Stimulated activated CD4-positive, alpha-beta T cell treated with anti-CD3 and anti-CD28 coated beads, Interleukin-2, amount 100 ng/mL, for 48 hours (primary cell): Measurements from ENCODE around the gene CRYGD.
"Not testable (repeated sequence)": the region's sequence is repeated elsewhere in the genome, so short reads cannot be mapped to it uniquely, and the experiment has no call there.

Experiments
- DNase-seq, 2 donors: peaks; one replicate each; pipeline ENCODE4 v3.0.0-alpha.2; 2020

Gene CRYGD

GRCh38 chr2:208124013-208124715 is at the start of gene CRYGD:
CRYGD (minus strand) TSS chr2:208124524; CDS start chr2:208124473, 51 bp downstream.
- not testable (repeated sequence) for DNase-seq

- no peak for DNase-seq
Observed at GRCh38 chr2:208172125-208172524, 47.8 kb upstream of the CRYGD start.

- DNase-seq, result no peak
Observed at GRCh38 chr2:208164951-208165755, 40.8 kb upstream of the CRYGD start.

GRCh38 chr2:208163489-208163888 is 39.2 kb upstream of the CRYGD start, which contains the start of gene CRYGA:
CRYGA (minus strand) TSS chr2:208163589; CDS start chr2:208163556, 33 bp downstream.
- DNase-seq, result no peak

GRCh38 chr2:208156439-208156838 is 32.1 kb upstream of the CRYGD start:
- DNase-seq, result no peak

- no peak for DNase-seq
Observed at GRCh38 chr2:208153156-208153555, 28.8 kb upstream of the CRYGD start.

- no peak for DNase-seq
Observed at GRCh38 chr2:208150956-208151355, 26.6 kb upstream of the CRYGD start.

- no peak for DNase-seq
Observed at GRCh38 chr2:208150094-208150493, 25.8 kb upstream of the CRYGD start.

GRCh38 chr2:208148803-208149202 is 24.5 kb upstream of the CRYGD start:
- DNase-seq, result no peak

- DNase-seq, result no peak
Observed at GRCh38 chr2:208147759-208148158, 23.4 kb upstream of the CRYGD start.

- DNase-seq, result no peak
Observed at GRCh38 chr2:208147008-208147407, 22.7 kb upstream of the CRYGD start.

GRCh38 chr2:208146006-208146405 is 21.7 kb upstream of the CRYGD start, which contains the start of gene CRYGB:
CRYGB (minus strand) TSS chr2:208146158; CDS start chr2:208146120, 38 bp downstream.
- no peak for DNase-seq

GRCh38 chr2:208142925-208143799 is 18.8 kb upstream of the CRYGD start:
- no peak for DNase-seq

GRCh38 chr2:208142240-208142924 is 18.1 kb upstream of the CRYGD start:
- no peak for DNase-seq

GRCh38 chr2:208139447-208139846 is 15.1 kb upstream of the CRYGD start:
- DNase-seq, result no peak

GRCh38 chr2:208138334-208138733 is 14.0 kb upstream of the CRYGD start:
- not testable (repeated sequence) for DNase-seq

- no peak for DNase-seq
Observed at GRCh38 chr2:208136716-208137094, 12.4 kb upstream of the CRYGD start.

GRCh38 chr2:208135794-208136715 is 11.7 kb upstream of the CRYGD start:
- DNase-seq, result no peak

GRCh38 chr2:208134928-208135586 is 10.7 kb upstream of the CRYGD start:
- DNase-seq, result no peak

- no peak for DNase-seq
Observed at GRCh38 chr2:208130712-208131110, 6.4 kb upstream of the CRYGD start.
